ENCODE measurements around the gene TRIM61. TPM values are rescaled to one million over a fixed set of nuclear protein-coding genes. Genes with fewer than 3 reads are reported as not detected.

TRIM61 gene
- total and polyA plus RNA-seq, 2 of the 4 experiments (the other 2 are of a cell fraction), result 1.5 to 4.7 TPM

GRCh38 chr4:165006456-165006855, 29.0 kb upstream of the TRIM61 start:
- H3K14ac ChIP-seq (replicated peaks; ENCODE audit: low read depth, low read length), result no peak overlapping the region
- no peak for ATAC-seq (ENCODE audit: low read depth)

More at GRCh38 chr4:165006456-165006855, 29.0 kb upstream of the TRIM61 start:
- H3K4ac ChIP-seq (ENCODE audit: low read depth, low read length), result no peak overlapping the region
- TF ChIP-seq MAFK (IDR thresholded peaks at IDR 0.05; ENCODE audit: low read depth, low read length), result no peak
- no peak for TF ChIP-seq FOS (IDR thresholded peaks at IDR 0.05; ENCODE audit: low read depth, low read length)
- TF ChIP-seq MXI1 (IDR thresholded peaks at IDR 0.05; ENCODE audit: borderline replicate concordance, low read depth, low read length), result no peak
- no peak for TF ChIP-seq RFX5 (IDR thresholded peaks at IDR 0.05; ENCODE audit: low read depth, low read length)
- TF ChIP-seq RAD21 (IDR thresholded peaks at IDR 0.05; ENCODE audit: low read length), result no peak
- TF ChIP-seq MAZ (IDR thresholded peaks at IDR 0.05; ENCODE audit: borderline replicate concordance, low read depth, low read length), result no peak
- TF ChIP-seq, protein P1, sequence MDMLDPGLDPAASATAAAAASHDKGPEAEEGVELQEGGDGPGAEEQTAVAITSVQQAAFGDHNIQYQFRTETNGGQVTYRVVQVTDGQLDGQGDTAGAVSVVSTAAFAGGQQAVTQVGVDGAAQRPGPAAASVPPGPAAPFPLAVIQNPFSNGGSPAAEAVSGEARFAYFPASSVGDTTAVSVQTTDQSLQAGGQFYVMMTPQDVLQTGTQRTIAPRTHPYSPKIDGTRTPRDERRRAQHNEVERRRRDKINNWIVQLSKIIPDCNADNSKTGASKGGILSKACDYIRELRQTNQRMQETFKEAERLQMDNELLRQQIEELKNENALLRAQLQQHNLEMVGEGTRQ (IDR thresholded peaks at IDR 0.05; ENCODE audit: low read depth, low read length), result no peak
- no peak for TF ChIP-seq CTCF (conservative IDR thresholded peaks at IDR 0.05; ENCODE audit: low read depth, low read length)
- no peak for TF ChIP-seq SMC3 (IDR thresholded peaks at IDR 0.05; ENCODE audit: low read depth, low read length)
- TF ChIP-seq POLR2A (IDR thresholded peaks at IDR 0.05; ENCODE audit: low read depth, low read length), result no peak
- no peak for DNase-seq
- H4K5ac ChIP-seq (ENCODE audit: low read depth, low read length), result no peak overlapping the region
- H3K4me1 ChIP-seq (ENCODE audit: control insufficient read depth, insufficient read depth, low read length), result no peaks in the 10 kb centered on the region
- H3K27ac ChIP-seq (ENCODE audit: insufficient read depth, low read length), result no peak overlapping the region
- H3K18ac ChIP-seq (ENCODE audit: low read depth, low read length), result no peak overlapping the region
- H3K4me2 ChIP-seq (ENCODE audit: low read depth, low read length), result no peak overlapping the region
- H3K9me3 ChIP-seq (ENCODE audit: control insufficient read depth, insufficient read depth, low read length), result no peaks in the 10 kb centered on the region
- H3K79me1 ChIP-seq (ENCODE audit: low read depth in 1 of 2, low read length in 2 of 2), result no peaks in the 10 kb centered on the region
- no peaks in the 10 kb centered on the region for H3K9me1 ChIP-seq (ENCODE audit: insufficient read depth, low read length)
- ChIA-PET POLR2A (ENCODE audit: unreplicated experiment) (no interaction called here), CTCF (no interaction called here)
- BruUV-seq (replicated peaks), result no TSS peak
- no peak overlapping the region for H2BK20ac ChIP-seq (ENCODE audit: low read depth, low read length)
- no peaks in the 10 kb centered on the region for H3K36me3 ChIP-seq (ENCODE audit: control insufficient read depth, insufficient read depth, low read length)
- H3K27me3 ChIP-seq (ENCODE audit: control insufficient read depth, insufficient read depth, low read length), result no peaks in the 10 kb centered on the region
- dilution Hi-C loops (cut with HindIII; ENCODE audit: low sequenced_read_pairs, unreplicated experiment) (no loop called here), intact Hi-C loops (cut with micrococcal nuclease) (no loop called here), in situ Hi-C loops (cut with MboI; ENCODE audit: low sequenced_read_pairs) (no loop called here)
- H3K9ac ChIP-seq (ENCODE audit: low read depth, low read length), result no peak overlapping the region
- no peak overlapping the region for H2AFZ ChIP-seq (replicated peaks; ENCODE audit: low read length, poor library complexity)
- H2AK5ac ChIP-seq (ENCODE audit: low read depth, low read length), result no peak overlapping the region
- H3K4me3 ChIP-seq (ENCODE audit: insufficient read depth, low read depth, low read length), result no peak overlapping the region
- H4K20me1 ChIP-seq (ENCODE audit: insufficient read depth, low read length), result no peaks in the 10 kb centered on the region
- WGBS, 2 experiments (ENCODE audit: extremely low coverage in 2 of 2, insufficient read length in 1 of 2), result 62% methylated on average over 7 of the region's 9 CpGs; no CpG with 5 or more reads in 1 of the 2 experiments
- H2BK5ac ChIP-seq (ENCODE audit: low read depth, low read length, poor library complexity, severe bottlenecking), result no peak overlapping the region
- H4K91ac ChIP-seq (ENCODE audit: insufficient read depth, low read depth, low read length), result no peak overlapping the region
- no peak overlapping the region for H3K56ac ChIP-seq (ENCODE audit: extremely low read depth, insufficient read depth, low read length)
- H4K8ac ChIP-seq (ENCODE audit: low read depth in 2 of 2, low read length in 2 of 2), result no peak overlapping the region
- no peak overlapping the region for H2BK120ac ChIP-seq (ENCODE audit: low read depth, low read length)
- no peak overlapping the region for H3K23ac ChIP-seq (ENCODE audit: low read depth, low read length)
- no peak overlapping the region for H2AK9ac ChIP-seq (replicated peaks; ENCODE audit: low read depth, low read length, poor library complexity)
- H2BK15ac ChIP-seq (ENCODE audit: low read depth, low read length), result no peak overlapping the region

Data from IMR-90 (cell line).